Activated CD4-positive, alpha-beta T cell treated with anti-CD3 and anti-CD28 coated beads for 36 hours (primary cell): ENCODE data around the gene RFC1. TPM values are rescaled to one million over a fixed set of nuclear protein-coding genes. Genes with fewer than 3 reads are reported as not detected.
"Not testable (repeated sequence)": the region's sequence is repeated elsewhere in the genome, so short reads cannot be mapped to it uniquely, and the experiment has no call there.

ENCODE experiments used
- ATAC-seq: fragments of 200-7000 bp; cut with Tn5 transposase; one replicate; pipeline ENCODE4 v1.10.0; 2021; ENCODE audit warnings: mild to moderate bottlenecking, moderate library complexity
- CTCF ChIA-PET: fragments of 350-600 bp; sonication (Branson Sonifier 250); formaldehyde crosslinking; loops from one replicate; lab custom pipeline; 2021; ENCODE audit warnings: antibody characterized with exemption; lab: Charles Lee
- POLR2A ChIA-PET: fragments of 350-600 bp; sonication (Branson Sonifier 250); formaldehyde crosslinking; loops from one replicate; lab custom pipeline; 2021; ENCODE audit warnings: antibody characterized with exemption, inconsistent platforms; lab: Charles Lee
- DNase-seq: peaks from one replicate; pipeline ENCODE4 v3.0.0-alpha.2; 2020
- H3K27ac Mint-ChIP-seq: one replicate; pipeline ENCODE4 v1.8.0; 2021; ENCODE audit warnings: mixed read lengths
- H3K27me3 Mint-ChIP-seq: one replicate; pipeline ENCODE4 v1.8.0; 2021; ENCODE audit warnings: mixed read lengths
- H3K36me3 Mint-ChIP-seq: one replicate; pipeline ENCODE4 v1.8.0; 2021; ENCODE audit warnings: low read depth, mixed read lengths
- H3K4me1 Mint-ChIP-seq: one replicate; pipeline ENCODE4 v1.8.0; 2021; ENCODE audit warnings: mixed read lengths
- H3K4me3 Mint-ChIP-seq: one replicate; pipeline ENCODE4 v1.8.0; 2021; ENCODE audit warnings: mild to moderate bottlenecking, moderate library complexity, mixed read lengths
- H3K9me3 Mint-ChIP-seq: one replicate; pipeline ENCODE4 v1.8.0; 2021; ENCODE audit warnings: low read depth, mixed read lengths
- intact Hi-C, 2 experiments: fragments of 100-400 bp; cut with DNase I in 1 of 2; cut with micrococcal nuclease in 1 of 2; formaldehyde crosslinking; loops; one replicate each; pipeline versions ENCODE4 v1.14.2 to v1.15.1; 2022 to 2024; cut with DNase I, micrococcal nuclease
- total RNA-seq, 2 experiments: library from RNA; stranded (reverse); gene quantifications; one replicate each; pipeline ENCODE4 v1.2.3, GENCODE V29; 2021

RFC1 gene
- total RNA-seq, 2 experiments from 2014 or later = 112 to 216 TPM

DNA sequence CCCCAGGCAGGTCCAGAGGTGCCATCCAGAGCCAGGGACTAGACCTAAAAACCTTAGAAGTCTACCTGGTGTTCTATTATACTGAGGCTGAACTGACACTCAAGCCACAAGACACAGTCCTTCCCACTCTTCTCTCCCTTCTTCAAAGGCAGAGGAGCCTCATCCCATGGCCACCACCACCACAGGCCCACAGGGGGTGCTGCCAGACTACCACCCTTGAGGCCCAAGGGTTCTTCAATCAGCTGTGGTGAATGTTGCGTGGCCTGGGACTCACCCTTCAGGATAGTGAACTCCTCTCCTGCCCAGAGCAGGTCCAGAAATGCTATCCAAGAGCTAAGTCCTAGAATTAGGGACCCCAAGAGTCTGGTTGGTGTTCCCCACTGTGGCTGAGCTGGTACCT, 17.5 kb upstream of the RFC1 start:
- Mint-ChIP-seq H3K27ac (no peak overlapping the region), H3K4me1 (no peaks in the 10 kb centered on the region), H3K27me3 (peaks cover 21% of the 10 kb centered on the region), H3K9me3 (peaks cover 6% of the 10 kb centered on the region), H3K4me3 (no peak overlapping the region), H3K36me3 (no peaks in the 10 kb centered on the region)
- DNase-seq (peak; percentile 11), ATAC-seq (no peak)
- POLR2A ChIA-PET = no interaction called here
- intact Hi-C loops = no loop called here
- CTCF ChIA-PET = interaction anchor here (0.5 to 0.7 kb wide), 3 partner anchors 10 to 250 kb away, joined by 3 read pairs; no protein-coding TSS in a partner anchor

DNA sequence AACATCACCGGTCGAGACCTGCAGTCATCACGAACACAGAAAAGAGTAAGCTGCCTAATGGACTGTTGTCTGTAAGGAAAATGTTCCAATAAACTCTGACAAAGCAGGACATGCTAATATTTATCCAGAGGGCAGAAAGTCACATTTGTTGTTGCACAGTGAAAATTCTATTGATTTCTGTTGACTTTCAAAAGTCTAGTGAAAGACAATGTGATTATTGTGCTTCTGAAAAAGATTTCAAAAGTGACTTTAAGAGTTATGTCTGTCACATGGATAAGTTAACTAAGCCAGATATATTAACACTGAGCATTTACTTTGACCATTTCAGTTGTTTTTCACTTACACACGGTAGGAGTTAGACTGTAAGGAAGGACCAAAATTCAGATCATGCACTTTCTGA, 9.3 kb upstream of the RFC1 start:
- DNase-seq (no peak), ATAC-seq (no peak)
- Mint-ChIP-seq H3K9me3 (peaks cover 15% of the 10 kb centered on the region), H3K4me3 (no peak overlapping the region), H3K4me1 (no peaks in the 10 kb centered on the region), H3K27me3 (peaks cover 18% of the 10 kb centered on the region), H3K27ac (no peak overlapping the region), H3K36me3 (peaks cover 3% of the 10 kb centered on the region)
- POLR2A ChIA-PET = no interaction called here
- intact Hi-C loops = no loop called here
- CTCF ChIA-PET = interaction anchor here (0.9 kb wide), 1 partner anchor 9 kb away, joined by 3 read pairs; the partner anchor contains the start of gene RFC1

DNA sequence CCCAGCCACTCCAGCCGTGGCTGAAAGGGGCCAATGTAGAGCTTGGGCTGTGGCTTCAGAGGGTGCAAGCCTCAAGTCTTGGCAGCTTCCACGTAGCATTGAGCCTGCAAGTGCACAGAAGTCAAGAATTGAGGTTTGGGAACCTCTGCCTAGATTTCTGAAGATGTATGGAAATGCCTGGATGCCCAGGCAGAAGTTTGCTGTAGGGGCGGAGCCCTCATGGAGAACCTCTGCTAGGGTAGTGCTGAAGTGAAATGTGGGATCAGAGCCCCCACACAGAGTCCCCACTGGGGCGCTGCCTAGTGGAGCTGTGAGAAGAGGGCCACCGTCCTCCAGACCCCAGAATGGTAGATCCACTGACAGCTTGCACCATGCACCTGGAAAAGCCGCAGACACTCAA, 5.0 kb upstream of the RFC1 start:
- H3K27me3 Mint-ChIP-seq, H3K4me1 Mint-ChIP-seq, DNase-seq, H3K27ac Mint-ChIP-seq, intact Hi-C loops, CTCF ChIA-PET, H3K36me3 Mint-ChIP-seq, POLR2A ChIA-PET, ATAC-seq, H3K4me3 Mint-ChIP-seq: not testable (repeated sequence)
- peaks cover 11% of the 10 kb centered on the region for H3K9me3 Mint-ChIP-seq

DNA sequence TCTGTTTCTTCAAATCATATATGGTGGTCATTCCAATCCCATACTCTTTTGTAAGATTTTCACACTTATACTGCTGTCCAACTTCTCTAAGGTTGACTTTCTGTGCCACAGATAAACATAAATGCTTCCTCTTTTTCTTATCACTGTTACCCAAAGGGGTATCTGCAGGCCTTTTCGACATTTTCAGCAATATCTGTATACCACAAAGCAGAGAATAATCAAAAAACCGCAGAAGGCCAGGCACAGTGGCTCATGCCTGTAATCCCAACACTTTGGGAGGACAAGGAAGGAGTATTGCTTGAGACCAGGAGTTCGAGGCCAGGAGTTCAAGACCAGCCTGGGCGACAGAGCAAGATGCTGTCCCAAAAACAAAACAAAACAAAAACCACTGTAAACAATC, 3.1 kb upstream of the RFC1 start:
- Mint-ChIP-seq H3K9me3 (peaks cover 11% of the 10 kb centered on the region), H3K27me3 (no peaks in the 10 kb centered on the region), H3K4me3 (no peak overlapping the region), H3K36me3 (peaks cover 14% of the 10 kb centered on the region), H3K27ac (no peak overlapping the region), H3K4me1 (peaks cover 13% of the 10 kb centered on the region)
- ATAC-seq = no peak
- ChIA-PET CTCF (no interaction called here), POLR2A (no interaction called here)
- no peak for DNase-seq
- intact Hi-C loops = loop anchor here in 1 of 2 experiments (5.0 kb wide), 1 partner anchor 328 kb away; the partner anchor contains the start of gene UBE2K

DNA sequence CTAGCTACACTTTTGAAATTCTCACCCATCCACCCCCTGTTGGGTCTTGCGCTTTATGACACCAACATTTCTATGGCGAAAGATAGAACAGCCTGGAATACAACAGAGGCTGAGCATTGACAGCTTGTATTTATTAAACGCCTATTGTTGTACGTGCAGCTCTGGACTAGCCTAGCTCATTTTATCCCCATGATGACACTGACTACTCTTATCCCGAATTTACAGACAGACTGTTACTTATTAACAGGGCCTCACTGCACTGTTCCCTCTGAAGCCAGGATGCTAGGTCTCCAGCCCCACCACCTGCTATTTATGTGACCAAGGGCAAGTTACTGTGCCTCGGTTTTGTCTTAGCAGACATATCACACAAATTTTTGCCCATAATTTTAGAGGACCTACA, 1.0 kb upstream of the RFC1 start:
- POLR2A ChIA-PET = interaction anchor here (1.3 to 1.9 kb wide), 2 partner anchors 10 to 85 kb away, joined by 4 to 11 read pairs; no protein-coding TSS in a partner anchor
- Mint-ChIP-seq H3K4me3 (no peak overlapping the region), H3K27me3 (no peaks in the 10 kb centered on the region), H3K36me3 (peaks cover 23% of the 10 kb centered on the region), H3K4me1 (peaks cover 26% of the 10 kb centered on the region), H3K9me3 (peaks cover 10% of the 10 kb centered on the region), H3K27ac (no peak overlapping the region)
- DNase-seq = no peak
- intact Hi-C loops = loop anchor here in 1 of 2 experiments (2.0 to 5.0 kb wide), 3 partner anchors 160 to 610 kb away; partner anchors contain the start of genes PDS5A, UBE2K and UGDH
- CTCF ChIA-PET = interaction anchor here (0.8 to 4.3 kb wide), 4 partner anchors 8 to 102 kb away, joined by 3 to 30 read pairs (median 3); no protein-coding TSS in a partner anchor
- ATAC-seq = no peak

DNA sequence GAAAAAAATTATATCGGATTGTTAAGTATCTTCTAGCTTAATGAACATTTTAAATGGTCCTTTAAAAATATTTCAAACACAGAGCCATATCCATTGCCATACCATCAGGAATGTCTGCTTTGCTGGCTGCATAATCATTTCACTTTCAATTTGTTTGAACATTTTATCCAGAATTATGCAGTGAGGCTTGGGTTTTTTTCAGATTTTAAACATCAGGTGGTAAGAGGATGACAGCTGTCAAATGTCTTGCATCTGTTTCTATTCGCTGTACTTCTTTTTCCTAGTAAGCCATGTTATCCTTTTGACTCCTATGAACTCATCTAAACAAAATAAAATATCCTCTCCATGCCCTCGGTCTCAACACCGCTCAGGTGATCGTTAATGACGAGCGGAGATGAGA, 802 bp downstream of the RFC1 start:
- peak overlapping the region; percentile 97 for H3K27ac Mint-ChIP-seq
- peaks cover 26% of the 10 kb centered on the region for H3K36me3 Mint-ChIP-seq
- H3K9me3 Mint-ChIP-seq = peaks cover 2% of the 10 kb centered on the region
- peaks cover 32% of the 10 kb centered on the region for H3K4me1 Mint-ChIP-seq
- H3K4me3 Mint-ChIP-seq = peak overlapping the region; percentile 98
- H3K27me3 Mint-ChIP-seq = no peaks in the 10 kb centered on the region
- intact Hi-C loops = loop anchor here in 1 of 2 experiments (2.0 to 5.0 kb wide), 2 partner anchors 321 to 332 kb away; partner anchors contain the start of gene UBE2K
- DNase-seq = no peak
- peak; percentile 8 for ATAC-seq
- CTCF ChIA-PET = interaction anchor here (1.1 to 4.3 kb wide), 4 partner anchors 10 to 184 kb away, joined by 3 to 30 read pairs (median 4); partner anchors contain the start of gene WDR19
- POLR2A ChIA-PET = interaction anchor here (0.7 to 2.9 kb wide), 6 partner anchors 12 to 609 kb away, joined by 3 to 23 read pairs (median 8); partner anchors contain the start of genes LIAS, RPL9 and UGDH

DNA sequence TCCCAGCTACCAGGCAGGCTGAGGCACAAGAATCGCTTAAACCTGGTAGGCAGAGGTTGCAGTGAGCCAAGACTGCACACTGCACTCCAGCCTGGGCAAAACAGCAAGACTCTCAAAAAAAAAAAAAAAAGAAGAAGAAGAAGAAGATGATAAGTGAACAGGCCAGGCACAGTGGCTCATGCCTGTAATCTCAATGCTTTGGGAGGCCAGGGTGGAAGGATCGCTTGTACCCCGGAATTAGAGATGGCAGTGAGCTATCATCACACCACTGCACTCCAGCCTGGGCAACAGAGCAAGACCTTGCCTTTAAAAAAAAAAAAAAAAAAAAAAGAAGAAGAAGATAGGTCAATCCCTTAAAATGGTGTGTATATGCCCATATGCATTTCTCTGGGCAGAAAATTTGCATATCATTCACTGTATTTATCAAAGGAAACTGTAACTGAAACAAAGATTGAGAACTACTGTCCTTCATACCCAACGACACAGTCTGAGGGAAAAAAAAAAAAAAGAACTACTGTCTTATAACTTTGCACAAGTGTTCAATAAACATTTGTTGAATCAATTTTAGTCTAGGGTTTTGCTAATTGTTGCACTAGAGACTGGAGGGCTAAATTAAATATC, 2.3 kb downstream of the RFC1 start:
- CTCF ChIA-PET = interaction anchor here (1.4 to 4.3 kb wide), 3 partner anchors 9 to 182 kb away, joined by 4 to 30 read pairs (median 5); partner anchors contain the start of gene WDR19

DNA sequence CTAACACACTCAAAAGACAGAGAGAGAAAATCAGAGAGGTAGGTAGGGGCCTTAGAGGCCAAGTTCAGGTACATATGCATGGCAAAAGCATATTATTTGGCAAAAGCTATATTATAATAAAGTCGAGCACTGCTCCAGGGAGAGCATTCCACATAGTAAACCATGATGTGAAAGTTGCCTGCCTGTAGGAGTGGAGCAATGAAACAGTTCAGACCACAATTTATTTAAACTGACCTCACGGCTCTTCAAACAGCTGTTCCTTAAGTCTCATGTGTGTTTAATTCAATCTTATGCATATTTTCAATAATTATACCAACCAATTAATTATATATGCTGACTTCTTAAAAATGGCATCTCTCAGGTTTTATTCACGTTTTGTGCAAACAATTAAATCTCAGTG, 3.3 kb downstream of the RFC1 start:
- ATAC-seq (no peak), DNase-seq (no peak)
- CTCF ChIA-PET = interaction anchor here (1.0 kb wide), 1 partner anchor 10 kb away, joined by 3 read pairs; no protein-coding TSS in a partner anchor
- H3K4me3 Mint-ChIP-seq = peak overlapping the region; percentile 7
- POLR2A ChIA-PET = interaction anchor here (0.6 to 0.7 kb wide), 3 partner anchors 9 to 1208 kb away, joined by 4 to 7 read pairs (median 5); no protein-coding TSS in a partner anchor
- H3K27ac Mint-ChIP-seq = peak overlapping the region; percentile 44
- no peaks in the 10 kb centered on the region for H3K9me3 Mint-ChIP-seq
- intact Hi-C loops = no loop called here
- H3K27me3 Mint-ChIP-seq = no peaks in the 10 kb centered on the region
- peaks cover 36% of the 10 kb centered on the region for H3K36me3 Mint-ChIP-seq
- H3K4me1 Mint-ChIP-seq = peaks cover 47% of the 10 kb centered on the region

More for the DNA sequence above, 2.3 kb downstream of the RFC1 start:
- peaks cover 2% of the 10 kb centered on the region for H3K9me3 Mint-ChIP-seq
- DNase-seq = no peak
- peak overlapping the region; percentile 88 for H3K27ac Mint-ChIP-seq
- intact Hi-C loops = loop anchor here in 1 of 2 experiments (2.0 kb wide), 1 partner anchor 319 kb away; no protein-coding TSS in a partner anchor
- POLR2A ChIA-PET = interaction anchor here (0.7 to 2.9 kb wide), 3 partner anchors 11 to 415 kb away, joined by 6 to 23 read pairs (median 11); partner anchors contain the start of genes LIAS and RPL9
- ATAC-seq = peak; percentile 37
- peaks cover 31% of the 10 kb centered on the region for H3K36me3 Mint-ChIP-seq
- peaks cover 38% of the 10 kb centered on the region for H3K4me1 Mint-ChIP-seq
- peak overlapping the region; percentile 98 for H3K4me3 Mint-ChIP-seq
- H3K27me3 Mint-ChIP-seq = no peaks in the 10 kb centered on the region

DNA sequence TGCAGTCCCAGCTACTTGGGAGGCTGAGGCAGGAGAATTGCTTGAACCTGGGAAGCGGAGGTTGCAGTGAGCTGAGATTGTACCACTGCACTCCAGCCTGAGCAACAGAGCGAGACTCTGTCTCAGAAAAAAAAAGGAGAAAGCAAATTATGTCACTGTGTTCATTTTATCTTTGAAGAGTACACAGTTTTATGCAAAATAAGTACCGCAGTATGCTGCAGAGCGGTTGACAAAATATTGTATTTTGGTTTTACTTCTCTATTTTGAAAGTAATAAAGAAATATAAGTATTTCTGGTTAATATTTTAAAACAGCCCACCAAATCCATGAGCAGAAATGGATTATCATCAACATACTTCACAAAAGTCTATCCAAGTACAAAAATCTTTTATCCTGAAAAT, 5.6 kb downstream of the RFC1 start:
- H3K9me3 Mint-ChIP-seq, H3K27me3 Mint-ChIP-seq, POLR2A ChIA-PET, H3K4me3 Mint-ChIP-seq, intact Hi-C loops, H3K27ac Mint-ChIP-seq, ATAC-seq, DNase-seq: not testable (repeated sequence)
- CTCF ChIA-PET = interaction anchor here (0.6 kb wide), 1 partner anchor 31 kb away, joined by 3 read pairs; no protein-coding TSS in a partner anchor
- Mint-ChIP-seq H3K36me3 (peaks cover 34% of the 10 kb centered on the region), H3K4me1 (peaks cover 60% of the 10 kb centered on the region)

DNA sequence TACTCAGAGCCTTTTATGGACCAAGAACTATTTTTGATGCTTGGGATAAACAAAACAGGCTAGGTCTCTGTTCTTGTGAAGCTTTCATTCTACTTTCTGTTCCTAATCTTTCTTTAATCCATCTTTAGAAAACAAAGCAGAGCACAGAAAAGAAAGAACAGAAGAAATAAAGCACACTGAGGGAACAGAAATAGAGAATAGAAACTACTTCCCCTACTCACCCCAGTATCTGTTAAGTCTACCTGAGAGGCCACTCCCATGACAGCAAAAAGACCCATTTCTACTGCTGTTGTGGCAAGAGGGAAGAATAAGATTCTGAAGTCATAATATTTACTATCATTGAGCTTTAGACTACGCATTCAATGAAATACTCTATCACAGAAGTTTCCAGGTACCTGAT, 9.2 kb downstream of the RFC1 start:
- POLR2A ChIA-PET = interaction anchor here (2.4 kb wide), 1 partner anchor 10 kb away, joined by 11 read pairs; the partner anchor contains the start of gene RFC1

DNA sequence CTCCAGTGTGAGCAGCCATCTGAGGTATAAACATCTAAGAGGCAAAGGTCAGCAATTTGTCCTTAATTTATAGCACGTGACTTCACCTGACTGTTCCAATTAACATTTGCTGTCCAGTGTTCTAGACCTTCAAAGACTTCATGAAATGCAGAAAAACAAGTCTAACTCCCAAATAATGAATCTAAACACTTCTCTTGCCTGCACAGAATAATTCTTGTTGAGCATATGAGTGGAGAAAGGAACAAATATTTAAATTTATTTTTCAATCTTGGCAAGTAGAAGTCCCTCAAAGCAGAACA, 12.0 kb downstream of the RFC1 start:
- CTCF ChIA-PET = interaction anchor here (5.1 kb wide), 1 partner anchor 11 kb away, joined by 30 read pairs; the partner anchor contains the start of gene RFC1
- Mint-ChIP-seq H3K4me3 (peak overlapping the region; percentile 70), H3K27ac (peak overlapping the region; percentile 94), H3K27me3 (no peaks in the 10 kb centered on the region), H3K4me1 (peaks cover 79% of the 10 kb centered on the region), H3K36me3 (peaks cover 42% of the 10 kb centered on the region), H3K9me3 (peaks cover 6% of the 10 kb centered on the region)
- ATAC-seq (no peak), DNase-seq (no peak)
- intact Hi-C loops = loop anchor here (1.0 to 10.0 kb wide), 10 partner anchors 319 to 1321 kb away; partner anchors contain the start of genes TMEM156 (in 2 of the 2) and N4BP2 (in 1 of the 2)
- POLR2A ChIA-PET = interaction anchor here (0.6 to 1.3 kb wide), 3 partner anchors 8 to 1530 kb away, joined by 3 to 5 read pairs (median 5); no protein-coding TSS in a partner anchor

More for the DNA sequence above, 9.2 kb downstream of the RFC1 start:
- Mint-ChIP-seq H3K27me3 (no peaks in the 10 kb centered on the region), H3K36me3 (peaks cover 28% of the 10 kb centered on the region), H3K27ac (peak overlapping the region; percentile 78), H3K4me3 (peak overlapping the region; percentile 22), H3K4me1 (peaks cover 69% of the 10 kb centered on the region), H3K9me3 (no peaks in the 10 kb centered on the region)
- no peak for DNase-seq
- CTCF ChIA-PET = interaction anchor here (0.5 to 5.1 kb wide), 2 partner anchors 8 to 1266 kb away, joined by 3 to 30 read pairs; partner anchors contain the start of gene RFC1
- ATAC-seq = no peak
- intact Hi-C loops = loop anchor here (10.0 kb wide), 5 partner anchors 322 to 1318 kb away; partner anchors contain the start of genes N4BP2 (in 1 of the 2) and TMEM156 (in 1 of the 2)
